BE2C (cell line): ENCODE measurements around the gene SLF2.

ENCODE experiments used
- DNase-seq: peaks from one replicate; pipeline ENCODE4 v3.0.0-alpha.2; 2020
- H3K27me3 ChIP-seq: fragments of 250-450 bp; sonication (Bioruptor Pico); 2 replicates; pipeline ENCODE4 v1.5.1; 2020; ENCODE audit warnings: mild to moderate bottlenecking
- H3K36me3 ChIP-seq: fragments of 250-450 bp; sonication (Bioruptor Pico); 2 replicates; pipeline ENCODE4 v1.5.1; 2020; ENCODE audit warnings: mild to moderate bottlenecking
- H3K4me1 ChIP-seq: fragments of 250-450 bp; sonication (Bioruptor Pico); 2 replicates; pipeline ENCODE4 v1.5.1; 2020
- H3K4me3 ChIP-seq: 2 replicates; pipeline ENCODE4 v1.5.1; 2011; ENCODE audit warnings: low read depth, low read length
- H3K9me3 ChIP-seq: fragments of 250-450 bp; sonication (Bioruptor Pico); 2 replicates; pipeline ENCODE4 v1.5.1; 2020
- CTCF ChIP-seq: IDR thresholded peaks from 2 replicates; pipeline ENCODE4 v1.5.1; 2012; ENCODE audit warnings: mild to moderate bottlenecking, low read depth, low read length

SLF2 gene

GRCh38 chr10:101013365-101013825 lies 100.6 kb downstream of the SLF2 start:
- TF ChIP-seq CTCF = no peak
- Histone ChIP-seq H3K4me1 (peaks cover 9% of the 10 kb centered on the region), H3K9me3 (no peaks in the 10 kb centered on the region), H3K36me3 (no peaks in the 10 kb centered on the region), H3K4me3 (no peak overlapping the region), H3K27me3 (no peaks in the 10 kb centered on the region)
- DNase-seq = no peak

- peak; percentile 91 for TF ChIP-seq CTCF
- Histone ChIP-seq H3K9me3 (no peaks in the 10 kb centered on the region), H3K4me1 (peaks cover 8% of the 10 kb centered on the region)
Observed at GRCh38 chr10:101014230-101014884, 101.6 kb downstream of the SLF2 start.

More at GRCh38 chr10:101014230-101014884, 101.6 kb downstream of the SLF2 start:
- Histone ChIP-seq H3K4me3 (no peak overlapping the region), H3K27me3 (no peaks in the 10 kb centered on the region), H3K36me3 (no peaks in the 10 kb centered on the region)
- DNase-seq = peak; percentile 84
